Endodermal cell (in vitro differentiated cells): ENCODE results near the gene KLHL25. TPM values are rescaled to one million over a fixed set of nuclear protein-coding genes. Genes with fewer than 3 reads are reported as not detected.

Experiments used
- DNase-seq: peaks from one replicate; pipeline ENCODE4 v3.0.0-alpha.2; 2017
- H3K27ac ChIP-seq: 2 replicates; pipeline ENCODE4 v1.5.1; 2013; ENCODE audit warnings: mild to moderate bottlenecking, low read depth, low read length, moderate library complexity
- H3K27me3 ChIP-seq: 2 replicates; pipeline ENCODE4 v1.6.1; 2013; ENCODE audit warnings: mild to moderate bottlenecking, low read length, moderate library complexity; ENCODE audit not compliant: insufficient read depth, control insufficient read depth, poor library complexity, severe bottlenecking
- H3K36me3 ChIP-seq: 2 replicates; pipeline ENCODE4 v1.7.0; 2013; ENCODE audit warnings: mild to moderate bottlenecking, low read length, moderate library complexity; ENCODE audit not compliant: control insufficient read depth, insufficient read depth
- H3K4me1 ChIP-seq: one replicate; pipeline ENCODE4 v1.7.0; 2013; ENCODE audit warnings: low read length; ENCODE audit not compliant: control insufficient read depth, insufficient read depth
- H3K4me3 ChIP-seq: 2 replicates; pipeline ENCODE4 v1.5.1; 2013; ENCODE audit warnings: mild to moderate bottlenecking, low read length, moderate library complexity
- H3K9ac ChIP-seq: 2 replicates; pipeline ENCODE4 v1.6.1; 2013; ENCODE audit warnings: mild to moderate bottlenecking, low read length, moderate library complexity; ENCODE audit not compliant: poor library complexity, severe bottlenecking; ENCODE audit errors: extremely low read depth
- H3K9me3 ChIP-seq: 2 replicates; pipeline ENCODE4 v1.6.1; 2013; ENCODE audit warnings: mild to moderate bottlenecking, low read length, moderate library complexity; ENCODE audit not compliant: control insufficient read depth
- H3K27ac Mint-ChIP-seq: 2 replicates; pipeline ENCODE4 v1.8.0; 2020; ENCODE audit warnings: mixed read lengths
- H3K27me3 Mint-ChIP-seq: 2 replicates; pipeline ENCODE4 v1.8.0; 2021; ENCODE audit warnings: mild to moderate bottlenecking, mixed read lengths; ENCODE audit not compliant: insufficient read depth
- H3K36me3 Mint-ChIP-seq: 2 replicates; pipeline ENCODE4 v1.8.0; 2020; ENCODE audit warnings: low read depth, mixed read lengths
- H3K4me1 Mint-ChIP-seq: 2 replicates; pipeline ENCODE4 v1.8.0; 2020; ENCODE audit warnings: mixed read lengths
- H3K4me3 Mint-ChIP-seq: 2 replicates; pipeline ENCODE4 v1.8.0; 2020; ENCODE audit warnings: mild to moderate bottlenecking, moderate library complexity, mixed read lengths
- H3K9me3 Mint-ChIP-seq: 2 replicates; pipeline ENCODE4 v1.8.0; 2020; ENCODE audit warnings: mild to moderate bottlenecking, mixed read lengths
- WGBS, 2 experiments: methylation state at CpG; one replicate each; pipeline versions ENCODE4 v1.1.5 to v1.1.7; 2013; ENCODE audit warnings: missing lambda C conversion rate in 2 of 2, mixed read lengths in 1 of 2; ENCODE audit not compliant: insufficient coverage in 1 of 2, insufficient read length in 1 of 2; 5-methylcytosine and 5-hydroxymethylcytosine counted together
- total RNA-seq, 2 donors: library from RNA; stranded (reverse); fragmentation: NEBNext Ultra II Directional in 1 of 2; extraction: Animal tissue kit (Norgen Biotek cat#: 25700) in 1 of 2; gene quantifications; 2 replicates in 1 of 2; 3 replicates in 1 of 2; pipeline ENCODE4 v1.2.1, GENCODE V29; 2021
- TF ChIP-seq, protein P1 (sequence below): fragments of 200-600 bp; sonication (generic); conservative IDR thresholded peaks from 2 replicates; pipeline ENCODE4 v1.5.0; 2021; ENCODE audit warnings: antibody characterized with exemption, mild to moderate bottlenecking

KLHL25 gene
- total RNA-seq, 2 donors from 2014 or later = 13.3 TPM

DNA sequence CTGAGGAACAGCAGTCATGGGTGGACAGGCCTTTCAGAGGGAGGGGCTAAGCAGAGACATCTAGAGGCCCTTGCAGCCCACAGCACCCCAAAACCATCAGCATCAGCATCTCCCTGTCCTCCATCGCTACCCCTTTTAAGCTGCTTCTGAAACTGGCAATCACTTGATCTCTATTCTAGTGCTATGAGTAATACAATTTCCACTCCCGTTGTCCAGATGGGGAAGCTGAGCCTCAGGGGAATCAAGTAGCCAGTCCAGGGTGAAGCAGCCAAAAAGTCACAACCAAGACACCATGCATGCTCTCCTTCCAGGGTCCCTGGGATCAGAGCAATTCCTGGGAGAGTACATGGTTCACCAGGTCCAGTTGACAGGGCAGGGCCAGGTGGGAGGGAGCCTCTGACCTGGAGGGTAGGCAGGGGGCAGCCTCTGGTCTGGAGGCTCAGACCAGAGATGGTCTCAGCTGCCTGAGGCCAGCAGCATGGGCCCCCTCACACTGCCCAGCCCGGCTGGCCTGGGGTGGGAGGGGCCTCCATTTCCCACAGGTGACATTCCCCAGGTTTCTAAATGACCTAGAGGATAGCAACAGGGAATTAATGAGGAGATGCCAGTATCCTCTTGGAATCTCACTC is 30.0 kb downstream of the KLHL25 start:
- H3K27ac ChIP-seq = peak overlapping the region; percentile 58
- H3K9me3 ChIP-seq = no peaks in the 10 kb centered on the region
- Mint-ChIP-seq H3K27ac (no peak overlapping the region), H3K4me3 (no peak overlapping the region), H3K9me3 (no peaks in the 10 kb centered on the region), H3K27me3 (no peaks in the 10 kb centered on the region), H3K4me1 (peaks cover 10% of the 10 kb centered on the region), H3K36me3 (peaks cover 18% of the 10 kb centered on the region)
- H3K4me1 ChIP-seq = peaks cover 4% of the 10 kb centered on the region
- no peak overlapping the region for H3K4me3 ChIP-seq
- H3K9ac ChIP-seq = no peak overlapping the region
- TF ChIP-seq, protein P1, sequence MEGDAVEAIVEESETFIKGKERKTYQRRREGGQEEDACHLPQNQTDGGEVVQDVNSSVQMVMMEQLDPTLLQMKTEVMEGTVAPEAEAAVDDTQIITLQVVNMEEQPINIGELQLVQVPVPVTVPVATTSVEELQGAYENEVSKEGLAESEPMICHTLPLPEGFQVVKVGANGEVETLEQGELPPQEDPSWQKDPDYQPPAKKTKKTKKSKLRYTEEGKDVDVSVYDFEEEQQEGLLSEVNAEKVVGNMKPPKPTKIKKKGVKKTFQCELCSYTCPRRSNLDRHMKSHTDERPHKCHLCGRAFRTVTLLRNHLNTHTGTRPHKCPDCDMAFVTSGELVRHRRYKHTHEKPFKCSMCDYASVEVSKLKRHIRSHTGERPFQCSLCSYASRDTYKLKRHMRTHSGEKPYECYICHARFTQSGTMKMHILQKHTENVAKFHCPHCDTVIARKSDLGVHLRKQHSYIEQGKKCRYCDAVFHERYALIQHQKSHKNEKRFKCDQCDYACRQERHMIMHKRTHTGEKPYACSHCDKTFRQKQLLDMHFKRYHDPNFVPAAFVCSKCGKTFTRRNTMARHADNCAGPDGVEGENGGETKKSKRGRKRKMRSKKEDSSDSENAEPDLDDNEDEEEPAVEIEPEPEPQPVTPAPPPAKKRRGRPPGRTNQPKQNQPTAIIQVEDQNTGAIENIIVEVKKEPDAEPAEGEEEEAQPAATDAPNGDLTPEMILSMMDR = no peak
- 83 to 89% methylated on average over 2 to 3 of the region's 3 CpGs for WGBS, 2 experiments
- peaks cover 11% of the 10 kb centered on the region for H3K36me3 ChIP-seq
- DNase-seq = no peak
- no peaks in the 10 kb centered on the region for H3K27me3 ChIP-seq

DNA sequence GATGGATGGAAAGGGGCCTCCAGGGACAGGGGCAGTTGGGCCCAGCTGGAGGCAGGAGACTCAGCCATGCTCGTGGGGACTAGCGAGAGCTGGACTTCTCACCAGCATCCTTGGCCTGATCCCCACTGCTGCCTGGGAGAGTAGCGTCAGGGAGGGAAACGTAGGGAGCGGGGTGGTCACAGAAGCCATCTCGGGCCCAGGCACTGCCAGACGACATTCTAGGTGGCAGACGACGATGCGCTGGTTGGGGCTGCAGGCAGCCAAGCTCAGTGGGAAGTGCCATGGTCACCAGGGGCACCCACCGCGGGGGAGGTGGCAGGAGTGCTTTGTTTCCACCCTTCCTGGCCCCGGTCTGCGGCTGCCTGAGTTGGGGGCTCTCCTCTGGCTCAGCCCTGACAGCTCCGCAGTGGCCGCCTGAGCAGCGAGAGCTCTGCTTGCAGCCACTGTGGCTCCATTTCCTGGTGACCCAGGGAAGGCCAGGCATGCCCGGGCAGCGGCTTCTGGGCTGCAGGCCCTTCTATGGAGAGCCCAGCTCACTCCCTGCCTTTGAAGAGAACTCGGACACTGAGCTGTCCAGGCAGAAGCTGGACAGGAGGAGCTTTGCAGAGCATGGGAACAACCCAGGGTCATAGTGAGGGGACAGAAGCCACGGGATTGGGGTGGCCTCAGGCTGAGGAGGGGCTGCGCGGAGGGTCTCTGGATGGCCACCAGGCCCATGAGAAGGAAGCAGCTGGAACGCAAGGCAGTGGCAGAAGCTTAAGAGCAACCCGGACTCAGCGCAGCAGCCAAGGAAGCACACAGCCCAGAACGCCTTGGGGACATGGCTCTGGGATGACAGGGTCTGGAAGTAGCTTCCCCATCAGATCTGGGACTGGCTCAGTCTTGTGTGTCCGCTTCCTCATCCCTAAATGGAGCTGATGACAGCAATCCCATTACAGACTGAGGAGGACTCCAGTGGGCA is 30.8 kb downstream of the KLHL25 start:
- Histone ChIP-seq H3K9ac (no peak overlapping the region), H3K9me3 (no peaks in the 10 kb centered on the region), H3K27ac (peak overlapping the region; percentile 58), H3K4me3 (no peak overlapping the region), H3K4me1 (peaks cover 4% of the 10 kb centered on the region), H3K27me3 (no peaks in the 10 kb centered on the region), H3K36me3 (peaks cover 11% of the 10 kb centered on the region)
- Mint-ChIP-seq H3K4me1 (peaks cover 10% of the 10 kb centered on the region), H3K27me3 (no peaks in the 10 kb centered on the region), H3K9me3 (no peaks in the 10 kb centered on the region), H3K27ac (peak overlapping the region; percentile 27), H3K4me3 (no peak overlapping the region), H3K36me3 (peaks cover 11% of the 10 kb centered on the region)
- TF ChIP-seq, protein P1 = no peak
- WGBS, 2 experiments = 93 to 95% methylated on average over 26 to 28 of the region's 28 CpGs
- no peak for DNase-seq

DNA sequence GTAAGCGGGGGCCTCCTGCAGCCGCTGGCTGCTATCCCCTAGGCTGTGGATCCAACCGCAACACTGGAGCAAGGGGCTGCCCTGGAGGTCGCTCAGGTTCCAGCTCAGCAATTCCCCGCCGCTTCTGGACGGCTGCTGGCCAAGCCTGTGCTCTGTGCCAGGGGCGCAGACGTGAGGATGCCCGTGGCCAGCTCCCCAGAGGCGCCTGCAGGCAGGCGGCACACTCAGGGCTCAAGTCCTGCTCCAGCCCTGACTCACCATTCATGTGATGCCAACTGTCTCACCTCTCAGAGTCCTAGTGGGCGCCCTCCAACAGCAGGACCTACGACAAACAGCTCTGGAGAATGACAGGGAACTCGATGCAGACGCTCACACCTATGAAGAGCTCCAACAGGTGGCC is 31.6 kb downstream of the KLHL25 start:
- 95 to 96% methylated on average over 12 to 16 of the region's 16 CpGs for WGBS, 2 experiments
- Histone ChIP-seq H3K27me3 (no peaks in the 10 kb centered on the region), H3K4me1 (peaks cover 4% of the 10 kb centered on the region), H3K9ac (no peak overlapping the region), H3K27ac (no peak overlapping the region), H3K9me3 (no peaks in the 10 kb centered on the region), H3K4me3 (no peak overlapping the region), H3K36me3 (peaks cover 9% of the 10 kb centered on the region)
- no peak for DNase-seq
- peaks cover 10% of the 10 kb centered on the region for H3K4me1 Mint-ChIP-seq
- no peaks in the 10 kb centered on the region for H3K27me3 Mint-ChIP-seq
- no peak overlapping the region for H3K4me3 Mint-ChIP-seq
- TF ChIP-seq, protein P1 = no peak
- peak overlapping the region; percentile 4 for H3K27ac Mint-ChIP-seq
- peaks cover 13% of the 10 kb centered on the region for H3K36me3 Mint-ChIP-seq
- no peaks in the 10 kb centered on the region for H3K9me3 Mint-ChIP-seq
